ENCODE results near the gene CAPN1.
"Not testable (repeated sequence)": the region's sequence is repeated elsewhere in the genome, so short reads cannot be mapped to it uniquely, and the experiment has no call there.

CAPN1 gene

GRCh38 chr11:65160643-65161042 is 21.1 kb upstream of the CAPN1 start:
- no peak for DNase-seq

GRCh38 chr11:65163684-65164083 is 18.0 kb upstream of the CAPN1 start:
- DNase-seq = no peak

- DNase-seq = no peak
These were observed 16.1 kb upstream of the CAPN1 start for GRCh38 chr11:65165410-65166317.

- no peak for DNase-seq
These were observed 14.8 kb upstream of the CAPN1 start for GRCh38 chr11:65166893-65167292.

GRCh38 chr11:65167656-65168055 is 14.1 kb upstream of the CAPN1 start:
- DNase-seq = no peak

GRCh38 chr11:65169164-65169641 is 12.5 kb upstream of the CAPN1 start:
- DNase-seq = no peak

- DNase-seq = no peak
These were observed 11.6 kb upstream of the CAPN1 start, which contains the start of gene SPDYC for GRCh38 chr11:65170058-65170534. SPDYC (plus strand) TSS chr11:65170233; CDS start chr11:65171358, 1,125 bp downstream.

GRCh38 chr11:65172600-65172999 is 9.1 kb upstream of the CAPN1 start:
- DNase-seq = no peak

GRCh38 chr11:65174571-65175010 is 7.1 kb upstream of the CAPN1 start:
- not testable (repeated sequence) for DNase-seq

GRCh38 chr11:65180877-65181568 is 705 bp upstream of the CAPN1 start:
- peak; percentile 21 for DNase-seq

- DNase-seq = peak; percentile 65
These were observed 786 bp downstream of the CAPN1 start for GRCh38 chr11:65182258-65183170.

GRCh38 chr11:65183201-65183891 is 1.6 kb downstream of the CAPN1 start:
- peak; percentile 46 for DNase-seq

GRCh38 chr11:65184146-65184545 is 2.4 kb downstream of the CAPN1 start:
- DNase-seq = no peak

- DNase-seq = no peak
These were observed 3.4 kb downstream of the CAPN1 start for GRCh38 chr11:65185171-65185570.

- DNase-seq = no peak
These were observed 4.2 kb downstream of the CAPN1 start for GRCh38 chr11:65185869-65186341.

GRCh38 chr11:65186701-65187100 is 5.0 kb downstream of the CAPN1 start:
- no peak for DNase-seq

- DNase-seq = no peak
These were observed 5.5 kb downstream of the CAPN1 start for GRCh38 chr11:65187146-65187675.

GRCh38 chr11:65187971-65188461 is 6.3 kb downstream of the CAPN1 start:
- no peak for DNase-seq

- DNase-seq = no peak
These were observed 6.8 kb downstream of the CAPN1 start for GRCh38 chr11:65188486-65188885.

- DNase-seq = no peak
These were observed 7.5 kb downstream of the CAPN1 start for GRCh38 chr11:65189191-65189590.

GRCh38 chr11:65194564-65194963 is 12.8 kb downstream of the CAPN1 start:
- no peak for DNase-seq

All from DMS79 (cell line).